A549 (cell line): ENCODE data around the gene WNT6. TPM values are rescaled to one million over a fixed set of nuclear protein-coding genes. Genes with fewer than 3 reads are reported as not detected.

Experiments
- ATAC-seq, 2 experiments: fragments of 200-7000 bp in 1 of 2; fragments of >200 bp in 1 of 2; cut with Nextera tagmentation in 1 of 2; cut with Tn5 transposase in 1 of 2; 3 replicates each; pipeline versions ENCODE4 v1.8.0 to v1.9.1; 2018 to 2020; ENCODE audit warnings: mild to moderate bottlenecking in 1 of 2, moderate library complexity in 1 of 2
- CTCF ChIA-PET: fragments of 300-600 bp; sonication (Branson Sonifier 250); formaldehyde crosslinking; extraction: SDS; loops from one replicate; lab custom pipeline; 2021; ENCODE audit warnings: antibody characterized with exemption, inconsistent platforms; lab: Yijun Ruan, JAX
- POLR2A ChIA-PET: fragments of 350-600 bp; formaldehyde crosslinking; extraction: SDS; loops from one replicate; lab custom pipeline; 2021; ENCODE audit warnings: antibody characterized with exemption, inconsistent platforms; lab: Yijun Ruan, JAX
- DNase-seq, 2 experiments: peaks; one replicate each; pipeline versions ENCODE4 v3.0.0 to v3.0.0-alpha.2; 2011 to 2016; ENCODE audit warnings: low read depth in 1 of 2, low spot score in 1 of 2
- FAIRE-seq: peaks from 2 replicates; lab custom pipeline; 2011; peaks lifted over from hg19 to GRCh38; lab: Jason Lieb, UNC
- H3K27ac ChIP-seq, 2 experiments: fragments of >200 bp; sonication (Bioruptor Twin); formaldehyde crosslinking; 3 replicates each; pipeline ENCODE4 v1.5.1; 2016 to 2017
- H3K4me1 ChIP-seq: fragments of >200 bp; sonication (Bioruptor Twin); formaldehyde crosslinking; 3 replicates; pipeline ENCODE4 v1.6.1; 2016
- H3K4me2 ChIP-seq: fragments of >200 bp; sonication (Bioruptor Twin); formaldehyde crosslinking; 3 replicates; pipeline ENCODE4 v1.6.1; 2016
- H3K4me3 ChIP-seq: fragments of >200 bp; sonication (Bioruptor Twin); formaldehyde crosslinking; 3 replicates; pipeline ENCODE4 v1.5.1; 2016
- H3K9me3 ChIP-seq: fragments of >200 bp; sonication (Bioruptor Twin); formaldehyde crosslinking; 3 replicates; pipeline ENCODE4 v1.6.1; 2016
- CBX8 ChIP-seq: fragments of 200-600 bp; sonication (generic); IDR thresholded peaks from 2 replicates; pipeline ENCODE4 v1.6.1; 2016
- CTCF ChIP-seq: fragments of >200 bp; sonication (Bioruptor Twin); formaldehyde crosslinking; IDR thresholded peaks from 3 replicates; pipeline ENCODE4 v1.5.1; 2016
- ESRRA ChIP-seq: fragments of 150-350 bp; IDR thresholded peaks from 2 replicates; pipeline ENCODE4 v1.6.1; 2014; ENCODE audit warnings: mild to moderate bottlenecking, low read length, borderline replicate concordance
- FOSB ChIP-seq: fragments of 250-450 bp; sonication (Bioruptor Pico); IDR thresholded peaks from 2 replicates; pipeline ENCODE4 v1.5.0; 2020; ENCODE audit warnings: mild to moderate bottlenecking, moderate library complexity
- FOXS1 ChIP-seq: fragments of 250-450 bp; sonication (Bioruptor Pico); IDR thresholded peaks from 2 replicates; pipeline ENCODE4 v1.5.0; 2020; ENCODE audit warnings: mild to moderate bottlenecking, moderate library complexity
- HEYL ChIP-seq: fragments of 250-450 bp; sonication (Bioruptor Pico); IDR thresholded peaks from 2 replicates; pipeline ENCODE4 v1.8.0; 2021; ENCODE audit warnings: mild to moderate bottlenecking, moderate library complexity
- JUNB ChIP-seq: fragments of >200 bp; sonication (Bioruptor Twin); formaldehyde crosslinking; IDR thresholded peaks from 2 replicates; pipeline ENCODE4 v1.6.1; 2016
- NPAS2 ChIP-seq: fragments of 250-450 bp; sonication (Bioruptor Pico); IDR thresholded peaks from 2 replicates; pipeline ENCODE4 v1.8.0; 2022; ENCODE audit warnings: mild to moderate bottlenecking, moderate library complexity, borderline replicate concordance
- POLR2AphosphoS2 ChIP-seq: conservative IDR thresholded peaks from 2 replicates; pipeline ENCODE4 v1.6.1; 2012; ENCODE audit warnings: low read length, improper control_type of control experiment, inconsistent platforms
- RAD21 ChIP-seq, 2 experiments: fragments of >200 bp in 1 of 2; sonication (Bioruptor Twin) in 1 of 2; formaldehyde crosslinking in 1 of 2; IDR thresholded peaks in 1 of 2; conservative IDR thresholded peaks in 1 of 2; 2 replicates in 1 of 2; 3 replicates in 1 of 2; pipeline ENCODE4 v1.6.1; 2012 to 2018; ENCODE audit warnings: inconsistent platforms in 1 of 2
- REST ChIP-seq: fragments of 200-600 bp; sonication (generic); IDR thresholded peaks from 2 replicates; pipeline ENCODE4 v1.6.1; 2016; ENCODE audit warnings: antibody characterized with exemption, mild to moderate bottlenecking, moderate library complexity
- RFX5 ChIP-seq: fragments of 450-650 bp; IDR thresholded peaks from 2 replicates; pipeline ENCODE4 v1.7.1; 2014; ENCODE audit warnings: antibody characterized with exemption, mild to moderate bottlenecking, moderate library complexity
- RNF2 ChIP-seq: fragments of 200-600 bp; sonication (generic); IDR thresholded peaks from 2 replicates; pipeline ENCODE4 v1.6.1; 2016; ENCODE audit warnings: low read depth, mild to moderate bottlenecking, antibody characterized with exemption, moderate library complexity, borderline replicate concordance
- SMC3 ChIP-seq: fragments of >200 bp; sonication (Bioruptor Twin); formaldehyde crosslinking; IDR thresholded peaks from 3 replicates; pipeline ENCODE4 v1.6.1; 2018; ENCODE audit warnings: inconsistent platforms
- TFCP2L1 ChIP-seq: fragments of 250-450 bp; sonication (Bioruptor Pico); IDR thresholded peaks from 2 replicates; pipeline ENCODE4 v1.5.0; 2021; ENCODE audit warnings: mild to moderate bottlenecking
- ZNF302 ChIP-seq: fragments of 250-450 bp; sonication (Bioruptor Pico); IDR thresholded peaks from 2 replicates; pipeline ENCODE4 v1.9.0; 2021; ENCODE audit warnings: inconsistent platforms, mild to moderate bottlenecking, moderate library complexity
- WGBS: methylation state at CpG from one replicate; pipeline ENCODE4 v1.1.6; 2017; ENCODE audit errors: missing lambda C conversion rate; 5-methylcytosine and 5-hydroxymethylcytosine counted together
- polyA plus RNA-seq, 4 experiments: library from polyadenylated mRNA; depleted of rRNA in 3 of 4; stranded (reverse); fragments of >200 nt; fragmentation: RNase III in 1 of 4; extraction: RNeasy Plus Mini Kit Qiagen cat#74134 plus additional on column Dnase treatment in 1 of 4; gene quantifications; 2 replicates in 3 of 4; 3 replicates in 1 of 4; pipeline ENCODE4 v1.2.3, GENCODE V29; 2011 to 2017
- TF ChIP-seq, protein P1 (sequence below): IDR thresholded peaks from 2 replicates; pipeline ENCODE4 v1.6.1; 2012
- TF ChIP-seq, protein P2 (sequence below): IDR thresholded peaks from 2 replicates; pipeline ENCODE4 v1.6.1; 2012; ENCODE audit warnings: low read depth, borderline replicate concordance

The WNT6 gene
- polyA plus RNA-seq, 2 of the 4 experiments (the other 2 are of a cell fraction): 0.06 to 0.10 TPM

GRCh38 chr2:218896501-218897393, 37.1 kb downstream of the WNT6 start (continued):
- no peak for TF ChIP-seq REST
- TF ChIP-seq JUNB: no peak

GRCh38 chr2:218897394-218898108, 37.9 kb downstream of the WNT6 start:
- ChIA-PET POLR2A (no interaction called here), CTCF (interaction anchor here (0.6 to 21.9 kb wide), 48 partner anchors 12 to 417 kb away, joined by 3 to 665 read pairs (median 5); partner anchors contain the start of genes CDK5R2, CRYBA2, GLB1L and STK16)
- 43% methylated on average over 12 of the region's 34 CpGs for WGBS
- DNase-seq (no peak), ATAC-seq (peak; percentile 3 to 23; a peak in 3 of 6 replicates), FAIRE-seq (no peak)
- Histone ChIP-seq H3K4me3 (peak overlapping the region; percentile 23; the same call in 1 of the 3 replicates), H3K9me3 (no peaks in the 10 kb centered on the region), H3K27ac (no peak overlapping the region), H3K4me2 (peak overlapping the region; percentile 87), H3K4me1 (peaks cover 37% of the 10 kb centered on the region)
- TF ChIP-seq, protein P1, sequence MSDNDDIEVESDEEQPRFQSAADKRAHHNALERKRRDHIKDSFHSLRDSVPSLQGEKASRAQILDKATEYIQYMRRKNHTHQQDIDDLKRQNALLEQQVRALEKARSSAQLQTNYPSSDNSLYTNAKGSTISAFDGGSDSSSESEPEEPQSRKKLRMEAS: no peak
- no peak for TF ChIP-seq RFX5
- TF ChIP-seq NPAS2 (CRISPR knock-in tag): no peak
- TF ChIP-seq FOXS1: no peak
- TF ChIP-seq ESRRA: no peak
- TF ChIP-seq HEYL: no peak
- no peak for TF ChIP-seq RAD21 (conservative IDR thresholded peaks at IDR 0.05 in 1 of 2, IDR thresholded peaks at IDR 0.05 in 1 of 2)

DNA sequence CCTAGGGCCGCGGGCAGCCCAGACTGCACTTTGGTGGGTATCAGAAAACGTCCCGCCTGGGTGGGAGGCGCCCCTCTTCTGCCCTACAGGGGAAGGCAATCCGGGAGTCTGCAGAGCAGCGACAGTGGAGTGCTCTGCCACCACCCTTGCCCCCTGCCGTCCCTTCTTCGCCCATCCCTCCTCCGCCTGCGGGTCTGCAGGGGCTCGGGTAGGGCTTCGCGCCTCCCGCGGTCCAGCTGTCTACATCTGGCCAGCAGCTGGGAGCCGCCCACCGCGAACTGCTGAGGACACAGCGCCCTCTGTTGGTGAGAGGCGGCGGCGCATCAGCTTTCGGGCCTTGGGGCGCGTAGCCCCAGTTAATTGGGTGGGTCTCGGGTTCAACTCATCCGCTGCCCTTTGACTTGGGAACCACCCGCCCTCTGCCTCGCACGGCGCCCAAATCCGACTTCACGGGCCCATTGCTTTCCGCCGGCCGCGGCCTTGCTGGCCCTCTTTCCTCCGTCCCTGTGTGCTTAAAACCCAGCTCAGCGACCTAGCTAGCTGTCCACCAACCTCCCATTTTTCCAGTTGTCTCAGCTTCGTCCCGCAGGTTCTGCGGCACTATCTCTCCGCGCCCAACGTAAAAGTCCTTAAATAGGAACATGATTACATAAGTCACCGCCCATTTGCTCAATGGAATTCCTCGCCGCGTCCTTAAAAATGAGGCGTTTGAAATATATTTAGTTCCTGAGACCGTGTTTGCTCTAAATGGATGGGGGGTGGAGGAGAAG, 38.7 kb downstream of the WNT6 start:
- FAIRE-seq (no peak), ATAC-seq (peak; percentile 67 to 86)
- WGBS: 13% methylated on average over 32 of the region's 52 CpGs
- peak overlapping the region; percentile 87 for H3K4me2 ChIP-seq
- peak overlapping the region; percentile 34 for H3K4me3 ChIP-seq
- TF ChIP-seq SMC3: peak; percentile 82
- TF ChIP-seq CTCF: peak; percentile 92
- no peak for TF ChIP-seq RFX5
- TF ChIP-seq, protein P2, sequence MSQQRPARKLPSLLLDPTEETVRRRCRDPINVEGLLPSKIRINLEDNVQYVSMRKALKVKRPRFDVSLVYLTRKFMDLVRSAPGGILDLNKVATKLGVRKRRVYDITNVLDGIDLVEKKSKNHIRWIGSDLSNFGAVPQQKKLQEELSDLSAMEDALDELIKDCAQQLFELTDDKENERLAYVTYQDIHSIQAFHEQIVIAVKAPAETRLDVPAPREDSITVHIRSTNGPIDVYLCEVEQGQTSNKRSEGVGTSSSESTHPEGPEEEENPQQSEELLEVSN: peak; percentile 93
- no peak for TF ChIP-seq CBX8
- TF ChIP-seq POLR2AphosphoS2: no peak
- no peak for TF ChIP-seq TFCP2L1 (CRISPR knock-in tag)
- no peak for TF ChIP-seq RNF2
- no peak for TF ChIP-seq FOSB
- TF ChIP-seq ESRRA: no peak
- TF ChIP-seq, protein P1: peak; percentile 91
- TF ChIP-seq RAD21 (conservative IDR thresholded peaks at IDR 0.05 in 1 of 2, IDR thresholded peaks at IDR 0.05 in 1 of 2): peak; percentile 79 to 86
- no peak for TF ChIP-seq ZNF302 (CRISPR knock-in tag)
- TF ChIP-seq, all 56 proteins: peak for 5
- Histone ChIP-seq H3K27ac (peak overlapping the region in 1 of 2 experiments; percentile 52; a peak in 1 of 6 replicates), H3K9me3 (no peaks in the 10 kb centered on the region), H3K4me1 (peaks cover 32% of the 10 kb centered on the region)
- ChIA-PET CTCF (interaction anchor here (0.6 to 21.9 kb wide), 50 partner anchors 12 to 363 kb away, joined by 3 to 665 read pairs (median 5); partner anchors contain the start of genes CDK5R2, CRYBA2, GLB1L and STK16), POLR2A (interaction anchor here (0.6 kb wide), 1 partner anchor 239 kb away, joined by 3 read pairs; the partner anchor contains the start of genes BCS1L and ZNF142)
- DNase-seq: peak; percentile 54 to 71
